H1 (cell line): Measurements from ENCODE around the gene PCSK9. TPM values are rescaled to one million over a fixed set of nuclear protein-coding genes. Genes with fewer than 3 reads are reported as not detected.

ENCODE experiments used
- CTCF ChIA-PET: fragments of 300-600 bp; sonication (Branson Sonifier 250); formaldehyde crosslinking; loops from one replicate; lab custom pipeline; 2021; ENCODE audit not compliant: partially characterized antibody; lab: Charles Lee
- POLR2A ChIA-PET: fragments of 300-600 bp; sonication (Branson Sonifier 250); formaldehyde crosslinking; loops from one replicate; lab custom pipeline; 2021; ENCODE audit warnings: inconsistent platforms; ENCODE audit not compliant: partially characterized antibody; lab: Charles Lee
- DNase-seq, 2 experiments: peaks; one replicate each; pipeline versions ENCODE4 v3.0.0 to v3.0.0-alpha.2; 2010 to 2022; ENCODE audit warnings: low spot score in 2 of 2, low read depth in 1 of 2, mixed read lengths in 1 of 2
- FAIRE-seq: peaks from 2 replicates; lab custom pipeline; 2011; peaks lifted over from hg19 to GRCh38; lab: Jason Lieb, UNC
- H2AFZ ChIP-seq: 2 replicates; pipeline ENCODE4 v1.8.1; 2012; ENCODE audit warnings: low read length, inconsistent platforms
- H2AK5ac ChIP-seq: 2 replicates; pipeline ENCODE4 v1.6.1; 2013; ENCODE audit warnings: low read depth, low read length
- H2BK120ac ChIP-seq: replicated peaks from 2 replicates; pipeline ENCODE3; 2013; ENCODE audit warnings: low read depth, low read length, inconsistent platforms
- H2BK12ac ChIP-seq: 2 replicates; pipeline ENCODE4 v1.6.1; 2013; ENCODE audit warnings: low read depth, low read length
- H2BK15ac ChIP-seq: 2 replicates; pipeline ENCODE4 v1.6.1; 2013; ENCODE audit warnings: low read length
- H2BK20ac ChIP-seq: 2 replicates; pipeline ENCODE4 v1.6.1; 2013; ENCODE audit warnings: low read length
- H2BK5ac ChIP-seq: 2 replicates; pipeline ENCODE4 v1.6.1; 2013; ENCODE audit warnings: low read depth, low read length
- H3K14ac ChIP-seq: 2 replicates; pipeline ENCODE4 v1.6.1; 2013; ENCODE audit warnings: inconsistent platforms; ENCODE audit not compliant: insufficient read length
- H3K18ac ChIP-seq: 2 replicates; pipeline ENCODE4 v1.6.1; 2013; ENCODE audit warnings: low read length; ENCODE audit errors: extremely low read depth
- H3K23ac ChIP-seq: 2 replicates; pipeline ENCODE4 v1.6.1; 2013; ENCODE audit warnings: inconsistent platforms; ENCODE audit not compliant: insufficient read length
- H3K23me2 ChIP-seq: 2 replicates; pipeline ENCODE4 v1.6.1; 2013; ENCODE audit warnings: low read depth, low read length
- H3K27ac ChIP-seq: 2 replicates; pipeline ENCODE4 v1.6.1; 2011; ENCODE audit warnings: low read depth, low read length, inconsistent platforms
- H3K27me3 ChIP-seq, 4 experiments: replicated peaks in 1 of 4; 1 replicate in 1 of 4; 2 replicates in 3 of 4; pipeline versions ENCODE4 v1.6.1 to v1.8.1; 2011 to 2013; ENCODE audit warnings: low read length in 3 of 4, mild to moderate bottlenecking in 3 of 4, inconsistent platforms in 2 of 4, mixed read lengths in 2 of 4, moderate library complexity in 1 of 4; ENCODE audit not compliant: control insufficient read depth in 3 of 4, insufficient read depth in 3 of 4; ENCODE audit errors: extremely low read depth in 1 of 4
- H3K36me3 ChIP-seq, 4 experiments: 2 replicates each; pipeline versions ENCODE4 v1.6.1 to v1.8.1; 2011 to 2013; ENCODE audit warnings: mild to moderate bottlenecking in 4 of 4, low read length in 3 of 4, moderate library complexity in 2 of 4, control low read depth in 1 of 4, inconsistent platforms in 1 of 4; ENCODE audit not compliant: insufficient read depth in 4 of 4, control insufficient read depth in 2 of 4
- H3K4ac ChIP-seq: replicated peaks from 2 replicates; pipeline ENCODE3; 2013; ENCODE audit warnings: low read length, low read depth, mixed read lengths, inconsistent platforms; ENCODE audit not compliant: insufficient read length
- H3K4me1 ChIP-seq, 4 experiments: replicated peaks in 1 of 4; 1 replicate in 1 of 4; 2 replicates in 3 of 4; pipeline versions ENCODE4 v1.6.1 to v1.8.1; 2011 to 2013; ENCODE audit warnings: low read length in 3 of 4, inconsistent platforms in 2 of 4, mixed read lengths in 1 of 4; ENCODE audit not compliant: insufficient read depth in 4 of 4, control insufficient read depth in 3 of 4
- H3K4me2 ChIP-seq, 2 experiments: 2 replicates each; pipeline versions ENCODE4 v1.6.1 to v1.8.1; 2011 to 2013; ENCODE audit warnings: low read depth in 2 of 2, low read length in 2 of 2, control low read depth in 1 of 2, inconsistent platforms in 1 of 2, mild to moderate bottlenecking in 1 of 2; ENCODE audit not compliant: insufficient read depth in 1 of 2
- H3K4me3 ChIP-seq, 4 experiments: fragments of 200-600, 300-600 bp in 1 of 4; sonication (generic), shearing (Covaris generic), sonication (Bioruptor Twin) in 1 of 4; 2 replicates each; pipeline versions ENCODE4 v1.5.1 to v1.8.1; 2011 to 2016; ENCODE audit warnings: low read length in 4 of 4, low read depth in 3 of 4, control low read depth in 2 of 4, inconsistent platforms in 2 of 4, mild to moderate bottlenecking in 2 of 4, mixed read lengths in 1 of 4, moderate library complexity in 1 of 4; ENCODE audit not compliant: insufficient read depth in 2 of 4; ENCODE audit errors: extremely low read depth in 1 of 4
- H3K56ac ChIP-seq: replicated peaks from 2 replicates; pipeline ENCODE3; 2013; ENCODE audit warnings: low read depth, mild to moderate bottlenecking, mixed read lengths, low read length, inconsistent platforms; ENCODE audit not compliant: insufficient read length
- H3K79me1 ChIP-seq: 2 replicates; pipeline ENCODE4 v1.6.1; 2013; ENCODE audit warnings: low read depth, low read length, control low read depth
- H3K79me2 ChIP-seq, 2 experiments: 2 replicates each; pipeline versions ENCODE4 v1.6.1 to v1.8.1; 2012 to 2013; ENCODE audit warnings: low read length in 2 of 2, mild to moderate bottlenecking in 2 of 2, inconsistent platforms in 1 of 2; ENCODE audit not compliant: insufficient read depth in 2 of 2, control insufficient read depth in 1 of 2
- H3K9ac ChIP-seq, 4 experiments: replicated peaks in 1 of 4; 1 replicate in 1 of 4; 2 replicates in 3 of 4; pipeline versions ENCODE4 v1.6.1 to v1.8.1; 2011 to 2013; ENCODE audit warnings: low read depth in 3 of 4, low read length in 3 of 4, control low read depth in 2 of 4, mild to moderate bottlenecking in 2 of 4, moderate library complexity in 2 of 4, inconsistent platforms in 1 of 4; ENCODE audit errors: extremely low read depth in 1 of 4
- H3K9me3 ChIP-seq, 2 experiments: 2 replicates each; pipeline versions ENCODE4 v1.6.1 to v1.8.1; 2012 to 2013; ENCODE audit warnings: mild to moderate bottlenecking in 2 of 2, moderate library complexity in 2 of 2, control low read depth in 1 of 2, inconsistent platforms in 1 of 2, low read depth in 1 of 2, low read length in 1 of 2, mixed read lengths in 1 of 2; ENCODE audit not compliant: insufficient read depth in 2 of 2
- H4K20me1 ChIP-seq, 2 experiments: replicated peaks in 1 of 2; 2 replicates each; pipeline versions ENCODE3 to v1.8.1; 2011 to 2013; ENCODE audit warnings: inconsistent platforms in 2 of 2, low read length in 2 of 2, mild to moderate bottlenecking in 1 of 2; ENCODE audit not compliant: insufficient read depth in 2 of 2, control insufficient read depth in 1 of 2
- H4K5ac ChIP-seq: 2 replicates; pipeline ENCODE4 v1.6.1; 2013; ENCODE audit warnings: low read length, low read depth, mixed read lengths, inconsistent platforms; ENCODE audit not compliant: insufficient read length
- H4K8ac ChIP-seq: 2 replicates; pipeline ENCODE4 v1.8.0; 2013; ENCODE audit warnings: mild to moderate bottlenecking, moderate library complexity, low read length, inconsistent platforms; ENCODE audit not compliant: insufficient read depth; ENCODE audit errors: extremely low read depth
- H4K91ac ChIP-seq: replicated peaks from 2 replicates; pipeline ENCODE3; 2013; ENCODE audit warnings: low read length, mixed read lengths, inconsistent platforms; ENCODE audit not compliant: insufficient read length
- ATF3 ChIP-seq: IDR thresholded peaks from 2 replicates; pipeline ENCODE4 v1.6.1; 2011; ENCODE audit warnings: low read depth, mild to moderate bottlenecking, low read length; ENCODE audit not compliant: insufficient read depth
- BACH1 ChIP-seq: IDR thresholded peaks from 2 replicates; pipeline ENCODE4 v1.6.1; 2012; ENCODE audit warnings: low read length, improper control_type of control experiment
- CEBPB ChIP-seq: IDR thresholded peaks from 2 replicates; pipeline ENCODE4 v1.6.1; 2012; ENCODE audit warnings: low read depth, low read length
- CTCF ChIP-seq, 3 experiments: IDR thresholded peaks; 1 replicate in 2 of 3; 2 replicates in 1 of 3; pipeline versions ENCODE4 v1.5.1 to v1.6.1; 2011; ENCODE audit warnings: low read length in 3 of 3, mild to moderate bottlenecking in 3 of 3, inconsistent platforms in 2 of 3, low read depth in 1 of 3, moderate library complexity in 1 of 3; ENCODE audit not compliant: insufficient read depth in 1 of 3; ENCODE audit errors: control extremely low read depth in 1 of 3
- EGR1 ChIP-seq: IDR thresholded peaks from 2 replicates; pipeline ENCODE4 v1.6.1; 2011; ENCODE audit warnings: low read depth, low read length, borderline replicate concordance
- JUN ChIP-seq: IDR thresholded peaks from 2 replicates; pipeline ENCODE4 v1.6.1; 2011; ENCODE audit warnings: low read depth, mild to moderate bottlenecking, improper control_type of control experiment, low read length
- JUND ChIP-seq: IDR thresholded peaks from 2 replicates; pipeline ENCODE4 v1.6.1; 2011; ENCODE audit warnings: mild to moderate bottlenecking, improper control_type of control experiment, low read length
- KDM1A ChIP-seq: fragments of 200-600, 300-600 bp; sonication (generic); IDR thresholded peaks from 2 replicates; pipeline ENCODE4 v1.7.1; 2016; ENCODE audit warnings: mild to moderate bottlenecking, low read length, borderline replicate concordance
- KDM5A ChIP-seq: fragments of 200-600 bp; IDR thresholded peaks from 2 replicates; pipeline ENCODE4 v1.7.1; 2012; ENCODE audit warnings: mild to moderate bottlenecking, low read length, inconsistent platforms, mixed read lengths
- POLR2AphosphoS5 ChIP-seq: IDR thresholded peaks from 2 replicates; pipeline ENCODE4 v1.6.1; 2011; ENCODE audit warnings: low read depth, low read length
- RFX5 ChIP-seq: IDR thresholded peaks from 2 replicates; pipeline ENCODE4 v1.6.1; 2011; ENCODE audit warnings: low read depth, low read length, improper control_type of control experiment, borderline replicate concordance
- SP2 ChIP-seq: IDR thresholded peaks from 2 replicates; pipeline ENCODE4 v1.6.1; 2012; ENCODE audit warnings: mild to moderate bottlenecking, low read length, inconsistent platforms
- WGBS, 2 experiments: shearing (Covaris generic) in 1 of 2; methylation state at CpG; one replicate each; pipeline versions ENCODE4 v1.1.6 to v1.1.7; 2013 to 2015; ENCODE audit warnings: low lambda C conversion rate in 2 of 2, mixed read lengths in 2 of 2, inconsistent platforms in 1 of 2, low coverage in 1 of 2, missing lambda C conversion rate in 1 of 2; ENCODE audit not compliant: insufficient replicate concordance in 2 of 2, insufficient coverage in 1 of 2, insufficient read length in 1 of 2; ENCODE audit errors: extremely low coverage in 1 of 2, missing lambda C conversion rate in 1 of 2; 5-methylcytosine and 5-hydroxymethylcytosine counted together
- polyA plus RNA-seq, 7 experiments: library from polyadenylated mRNA; depleted of rRNA in 3 of 7; stranded (reverse) in 5 of 7; unstranded in 2 of 7; fragments of >200 nt in 5 of 7; fragments of 200-250 nt in 2 of 7; gene quantifications; 1 replicate in 5 of 7; 2 replicates in 1 of 7; 4 replicates in 1 of 7; pipeline versions ENCODE4 v1.2.1 to v1.2.3, GENCODE V29; 2011 to 2013; ENCODE audit warnings: missing spikeins in 2 of 7, mixed read lengths in 2 of 7
- total RNA-seq: library from RNA; stranded (reverse); fragmentation: NEBNext Ultra II Directional; extraction: Animal tissue kit (Norgen Biotek cat#: 25700); gene quantifications from 2 replicates; pipeline ENCODE4 v1.2.1, GENCODE V29; 2021

The PCSK9 gene
- total and polyA plus RNA-seq, 2 of the 8 experiments (the other 6 are each of a cell fraction or from before 2014, with no cell fraction given): 22.3 to 32.3 TPM

- Histone ChIP-seq H3K79me2 (no peaks in the 10 kb centered on the region; a peak in 1 of 4 replicates), H2BK12ac (no peak overlapping the region), H3K56ac (no peak overlapping the region), H4K20me1 (peaks cover 0 to under 1% of the 10 kb centered on the region in 2 experiments), H3K23ac (no peak overlapping the region), H3K36me3 (no peaks in the 10 kb centered on the region), H2BK120ac (no peak overlapping the region), H3K18ac (no peak overlapping the region), H2BK15ac (no peak overlapping the region), H3K4ac (no peak overlapping the region), H3K23me2 (peaks cover 7% of the 10 kb centered on the region; the same call in 1 of the 2 replicates), H2BK20ac (no peak overlapping the region), H3K4me3 (peak overlapping the region in 1 of 4 experiments; percentile 65; a peak in 2 of 8 replicates), H4K8ac (no peak overlapping the region), H3K9ac (no peak overlapping the region), H3K27ac (no peak overlapping the region), H2AK5ac (no peak overlapping the region), H3K27me3 (peaks cover 4 to 53% (median 43%) of the 10 kb centered on the region in 4 experiments), H3K4me2 (peak overlapping the region; percentile 55 to 80), H3K14ac (no peak overlapping the region), H2AFZ (no peak overlapping the region), H3K9me3 (no peaks in the 10 kb centered on the region), H2BK5ac (no peak overlapping the region), H4K5ac (no peak overlapping the region), H3K79me1 (no peaks in the 10 kb centered on the region), H4K91ac (no peak overlapping the region), H3K4me1 (peaks cover 16 to 30% (median 23%) of the 10 kb centered on the region in 4 experiments)
- CTCF ChIA-PET: interaction anchor here (0.7 to 11.0 kb wide), 15 partner anchors 12 to 143 kb away, joined by 3 to 511 read pairs (median 8); partner anchors contain the start of gene TMEM61
- WGBS, 2 experiments: 18% methylated on average over 5 of the region's 6 CpGs; no CpG with 5 or more reads in 1 of the 2 experiments
- DNase-seq (no peak), FAIRE-seq (peak; percentile 36)
- POLR2A ChIA-PET: interaction anchor here (1.4 to 2.7 kb wide), 3 partner anchors 47 to 53 kb away, joined by 3 to 13 read pairs (median 10); no protein-coding TSS in a partner anchor
- no peak for TF ChIP-seq RFX5
- TF ChIP-seq ATF3: no peak
- no peak for TF ChIP-seq SP2
- no peak for TF ChIP-seq JUND
- no peak for TF ChIP-seq KDM1A
- peak; percentile 44; the same call in 1 of the 2 replicates for TF ChIP-seq EGR1
- no peak for TF ChIP-seq KDM5A
- TF ChIP-seq CTCF (IDR thresholded peaks at IDR 0.05; ENCODE audit: control extremely low read depth in 1 of 3, insufficient read depth in 1 of 3, low read depth in 1 of 3, low read length in 3 of 3): peak in 2 of 3 experiments; percentile 14 to 16; a peak in 1 of 4 replicates
- no peak for TF ChIP-seq JUN
- TF ChIP-seq BACH1: no peak
- no peak for TF ChIP-seq CEBPB
- peak; percentile 97 for TF ChIP-seq POLR2AphosphoS5
Observed at GRCh38 chr1:54997711-54997986, 41.7 kb upstream of the PCSK9 start.
